Heart left ventricle (tissue), 16 donors: ENCODE results near the gene B3GLCT. TPM values are rescaled to one million over a fixed set of nuclear protein-coding genes. Genes with fewer than 3 reads are reported as not detected.
"Not testable (repeated sequence)": the region's sequence is repeated elsewhere in the genome, so short reads cannot be mapped to it uniquely, and the experiment has no call there.

Experiments used
- ATAC-seq, 4 donors: fragments of 200-7000 bp; cut with Tn5 transposase; one replicate each; pipeline ENCODE4 v1.9.1; 2020 to 2022; ENCODE audit warnings: moderate library complexity in 4 of 4, mild to moderate bottlenecking in 3 of 4, moderate number of reproducible peaks in 1 of 4
- DNase-seq, 5 donors: peaks; one replicate each; pipeline ENCODE4 v3.0.0-alpha.2; 2020
- H3K27ac ChIP-seq, 12 donors: fragments of 200-600 bp; sonication (generic) in 4 of 12; one replicate each; pipeline versions ENCODE4 v1.5.0 to v1.8.0; 2016 to 2022; ENCODE audit warnings: mild to moderate bottlenecking in 2 of 12
- H3K27me3 ChIP-seq, 9 donors: fragments of 200-600 bp; sonication (generic) in 2 of 9; one replicate each; pipeline versions ENCODE4 v1.5.1 to v1.8.0; 2016 to 2022; ENCODE audit warnings: mild to moderate bottlenecking in 3 of 9
- H3K36me3 ChIP-seq, 9 donors: fragments of 200-600 bp; sonication (generic) in 2 of 9; one replicate each; pipeline versions ENCODE4 v1.5.0 to v1.8.0; 2018 to 2022; ENCODE audit warnings: mild to moderate bottlenecking in 2 of 9
- H3K4me1 ChIP-seq, 12 donors: fragments of 200-600 bp; sonication (generic) in 4 of 12; one replicate each; pipeline versions ENCODE4 v1.5.0 to v1.8.0; 2016 to 2022; ENCODE audit warnings: mild to moderate bottlenecking in 3 of 12
- H3K4me3 ChIP-seq, 12 donors: fragments of 200-600 bp; sonication (generic) in 4 of 12; one replicate each; pipeline versions ENCODE4 v1.5.0 to v1.8.0; 2017 to 2022; ENCODE audit warnings: mild to moderate bottlenecking in 9 of 12, moderate library complexity in 4 of 12
- H3K9me3 ChIP-seq, 12 donors: fragments of 200-600 bp; sonication (generic) in 4 of 12; one replicate each; pipeline versions ENCODE4 v1.5.0 to v1.8.0; 2016 to 2022; ENCODE audit warnings: mild to moderate bottlenecking in 1 of 12
- CTCF ChIP-seq, 12 donors: fragments of 200-600 bp; sonication (generic) in 4 of 12; IDR thresholded peaks; one replicate each; pipeline versions ENCODE4 v1.5.0 to v1.8.0; 2018 to 2022; ENCODE audit warnings: antibody characterized with exemption in 12 of 12, mild to moderate bottlenecking in 5 of 12
- POLR2A ChIP-seq, 2 donors: fragments of 450-650 bp; IDR thresholded peaks; one replicate each; pipeline ENCODE4 v1.6.1; 2017; ENCODE audit warnings: antibody characterized with exemption in 2 of 2, mild to moderate bottlenecking in 2 of 2, moderate library complexity in 2 of 2
- WGBS, 4 donors: extraction: QIAGEN DNeasy Blood & Tissue Kit in 2 of 4; methylation state at CpG; one replicate each; pipeline versions ENCODE4 v1.1.5 to v1.1.7; 2013 to 2018; 5-methylcytosine and 5-hydroxymethylcytosine counted together
- intact Hi-C, 10 donors: fragments of 100-400 bp; cut with DNase I; formaldehyde crosslinking; loops; one replicate each; pipeline versions ENCODE4 v1.11.1 to v1.14.2; 2022
- polyA plus RNA-seq, 2 donors: library from polyadenylated mRNA; stranded (reverse); fragments of 200-250 nt; gene quantifications; one replicate each; pipeline ENCODE4 v1.2.3, GENCODE V29; 2013
- total RNA-seq, 9 donors: library from RNA; depleted of rRNA in 2 of 9; stranded (reverse); fragments of >200 nt in 2 of 9; fragmentation: NEBNext Ultra II Directional in 3 of 9; extraction: Animal tissue kit (Norgen Biotek cat#: 25700) in 3 of 9; gene quantifications; one replicate each; pipeline versions ENCODE4 v1.1.0 to v1.2.4, GENCODE V29; 2016 to 2023
- donor health status: ischemic (EF 13 %, LVEDD 7.1; RV severe dilation, severe dysfunction).
- donor health status: healthy with polysubstance abuse.
- donor health status: DM: no; HTN: yes; CAD: no.
- donor health status: DM: no; HTN: no; CAD: no.
- donor health status: ischemic (EF 25% LVEDD 6.9; RV normal size, moderate dysfunction).
- donor health status: ischemic (EF 25% LVEDD 5.7; RV mildly dilated, moderate dysfunction).
- donor health status: healthy.
- donor health status: DM: yes; HTN: yes; CAD: no.
- donor health status: ischemic (EF 35%, LVEDD 5.7; RV mildly dilated, moderate dysfunction).
- donor health status: nonischemic (EF 11% LVEDD 7.7; RV severe dilation, severe dysfunction).
- donor health status: DM: yes; HTN: yes; CAD: no.
- donor health status: PGD.
- donor health status: ischemic (EF 29% LVEDD 5.4; RV normal size, mild dysfunction).
- donor health status: nonischemic (EF 23%, LVEDD 6.1; RV moderate dilation, normal function).

The B3GLCT gene
- total and polyA plus RNA-seq, 11 donors = 5.5 to 27.2 (median 20.3) TPM

GRCh38 chr13:31175847-31176532 is 23.8 kb upstream of the B3GLCT start:
- Histone ChIP-seq H3K27ac (no peak overlapping the region), H3K27me3 (no peaks in the 10 kb centered on the region), H3K36me3 (no peaks in the 10 kb centered on the region), H3K4me1 (no peaks in the 10 kb centered on the region), H3K9me3 (no peaks in the 10 kb centered on the region), H3K4me3 (no peak overlapping the region)
- DNase-seq (no peak), ATAC-seq (no peak)
- 74 to 88% (median 82%) methylated on average over 3 of the region's 3 CpGs for WGBS, 4 donors
- intact Hi-C loops = loop anchor here in 4 of 10 donors (10.0 kb wide), 2 partner anchors 249 to 569 kb away; no protein-coding TSS in a partner anchor
- TF ChIP-seq POLR2A (IDR thresholded peaks at IDR 0.05) (no peak), CTCF (IDR thresholded peaks at IDR 0.05) (no peak)

GRCh38 chr13:31177813-31178495 is 21.8 kb upstream of the B3GLCT start:
- WGBS, 4 donors = 89 to 95% (median 92%) methylated on average over 12 of the region's 12 CpGs
- not testable (repeated sequence) for H3K4me1 ChIP-seq, ATAC-seq, DNase-seq, H3K27ac ChIP-seq, H3K27me3 ChIP-seq, H3K9me3 ChIP-seq, H3K4me3 ChIP-seq, H3K36me3 ChIP-seq
- intact Hi-C loops = loop anchor here in 4 of 10 donors (10.0 kb wide), 2 partner anchors 247 to 567 kb away; no protein-coding TSS in a partner anchor

DNA sequence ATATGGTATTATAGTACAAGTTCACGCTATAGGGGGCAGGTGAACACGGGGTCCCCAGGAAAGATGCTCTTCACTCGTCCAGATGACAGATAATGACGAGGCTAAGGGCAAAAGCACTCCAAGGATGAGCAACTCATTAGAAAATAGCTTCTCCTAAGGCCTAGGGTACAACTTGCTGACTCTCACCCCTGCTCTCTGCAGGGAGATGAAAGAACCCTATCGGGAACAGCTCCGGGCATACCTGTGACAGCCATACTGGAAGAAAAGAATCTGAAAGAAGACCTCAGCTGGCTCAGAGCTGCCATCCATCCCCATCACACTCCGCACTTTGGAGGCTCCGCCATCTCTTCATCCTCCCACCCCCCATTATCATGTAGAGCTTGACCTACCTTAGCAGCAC is 20.5 kb upstream of the B3GLCT start:
- Histone ChIP-seq H3K4me1 (no peaks in the 10 kb centered on the region), H3K9me3 (no peaks in the 10 kb centered on the region), H3K4me3 (no peak overlapping the region), H3K27ac (no peak overlapping the region), H3K27me3 (no peaks in the 10 kb centered on the region), H3K36me3 (no peaks in the 10 kb centered on the region)
- DNase-seq (no peak), ATAC-seq (no peak)
- intact Hi-C loops = loop anchor here in 4 of 10 donors (10.0 kb wide), 2 partner anchors 246 to 566 kb away; no protein-coding TSS in a partner anchor
- 93 to 95% (median 94%) methylated on average over 8 of the region's 8 CpGs for WGBS, 4 donors
- no peak for TF ChIP-seq CTCF (IDR thresholded peaks at IDR 0.05)
- TF ChIP-seq POLR2A (IDR thresholded peaks at IDR 0.05) = no peak

DNA sequence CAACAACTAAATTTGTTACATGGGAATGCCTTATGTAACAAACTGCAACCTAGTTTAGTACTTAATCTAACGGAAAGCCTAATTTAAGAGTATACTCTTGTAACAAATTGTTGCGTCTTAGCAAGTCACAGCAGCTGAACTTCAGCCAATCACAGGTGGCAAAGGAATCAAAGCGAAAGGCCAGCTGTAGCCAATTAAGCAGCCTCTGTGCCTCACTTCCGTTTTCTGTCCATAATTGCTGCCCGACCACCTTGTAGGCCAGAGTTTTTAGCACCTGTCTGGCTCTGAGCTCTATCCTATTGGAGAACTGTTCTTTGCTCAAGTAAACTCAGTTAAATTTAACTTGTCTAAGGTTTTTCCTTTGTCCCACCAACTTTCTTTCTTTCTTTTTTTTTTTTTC is 20.0 kb upstream of the B3GLCT start:
- Histone ChIP-seq H3K4me3 (no peak overlapping the region), H3K27me3 (no peaks in the 10 kb centered on the region), H3K9me3 (no peaks in the 10 kb centered on the region), H3K4me1 (no peaks in the 10 kb centered on the region), H3K27ac (no peak overlapping the region), H3K36me3 (no peaks in the 10 kb centered on the region)
- 72 to 87% (median 78%) methylated on average over 5 of the region's 5 CpGs for WGBS, 4 donors
- TF ChIP-seq POLR2A (IDR thresholded peaks at IDR 0.05) = no peak
- TF ChIP-seq CTCF (IDR thresholded peaks at IDR 0.05) = no peak
- intact Hi-C loops = loop anchor here in 4 of 10 donors (10.0 kb wide), 2 partner anchors 245 to 565 kb away; no protein-coding TSS in a partner anchor
- DNase-seq (no peak), ATAC-seq (no peak)
